Pancreas (tissue), 10 donors: ENCODE measurements around the gene PSME4. TPM values are rescaled to one million over a fixed set of nuclear protein-coding genes. Genes with fewer than 3 reads are reported as not detected.

Source experiments
- ATAC-seq, 4 donors: fragments of 200-7000 bp; cut with Tn5 transposase; one replicate each; pipeline versions ENCODE4 v1.8.0 to v1.9.1; 2020; ENCODE audit warnings: mild to moderate bottlenecking in 4 of 4, moderate library complexity in 4 of 4
- DNase-seq, 6 donors: peaks; one replicate each; pipeline ENCODE4 v3.0.0-alpha.2; 2020
- FAIRE-seq: peaks from 2 replicates; lab custom pipeline; 2012; peaks lifted over from hg19 to GRCh38; lab: Jason Lieb, UNC
- H3K27ac ChIP-seq, 4 donors: fragments of 200-600 bp; sonication (generic); 1 replicate in 3 of 4; 2 replicates in 1 of 4; pipeline versions ENCODE4 v1.5.0 to v1.8.0; 2020
- H3K27me3 ChIP-seq, 4 donors: fragments of 200-600 bp; one replicate each; pipeline ENCODE4 v1.8.0; 2021
- H3K36me3 ChIP-seq, 3 donors: fragments of 200-600 bp; sonication (generic) in 1 of 3; one replicate each; pipeline versions ENCODE4 v1.5.0 to v1.8.0; 2020 to 2021
- H3K4me1 ChIP-seq, 3 donors: fragments of 200-600 bp; one replicate each; pipeline ENCODE4 v1.8.0; 2021
- H3K4me3 ChIP-seq, 4 donors: fragments of 200-600 bp; sonication (generic) in 2 of 4; one replicate each; pipeline versions ENCODE4 v1.5.0 to v1.8.0; 2020 to 2021
- H3K9me3 ChIP-seq, 4 donors: fragments of 200-600 bp; one replicate each; pipeline ENCODE4 v1.8.0; 2021
- WGBS, 2 donors: extraction: QIAGEN DNeasy Blood & Tissue Kit; methylation state at CpG; one replicate each; pipeline ENCODE4 v1.1.7; 2013; 5-methylcytosine and 5-hydroxymethylcytosine counted together
- intact Hi-C, 3 donors: fragments of 100-400 bp; cut with DNase I; formaldehyde crosslinking; loops; one replicate each; pipeline versions ENCODE4 v1.11.1 to v1.14.2; 2022
- polyA plus RNA-seq, 2 donors: library from polyadenylated mRNA; stranded (reverse); fragments of 200-250 nt; gene quantifications; one replicate each; pipeline ENCODE4 v1.2.3, GENCODE V29; 2013
- total RNA-seq, 6 donors: library from RNA; stranded (reverse); fragmentation: NEBNext Ultra II Directional in 4 of 6; extraction: Animal tissue kit (Norgen Biotek cat#: 25700) in 4 of 6; gene quantifications; one replicate each; pipeline versions ENCODE4 v1.2.1 to v1.2.4, GENCODE V29; 2021 to 2023
- TF ChIP-seq, protein P1 (sequence below), 4 donors: fragments of 200-600 bp; sonication (generic) in 3 of 4; IDR thresholded peaks; one replicate each; pipeline versions ENCODE4 v1.5.0 to v1.8.0; 2021; ENCODE audit warnings: antibody characterized with exemption in 4 of 4
- donor health status: healthy with polysubstance abuse.
- donor health status: DM: no; HTN: no; CAD: no; lungs with moderate emphysema.
- donor health status: DM: no; HTN: no; CAD: no.
- donor health status: control.
- donor health status: control.
- donor health status: Bipolar disorder and iron deficiency.
- donor health status: DM: yes; HTN: yes; CAD: no.
- donor health status: DM: no; HTN: no; CAD: no.
- donor health status: DM: no; HTN: no; CAD: no.
- donor health status: DM: yes; HTN: yes; CAD: no.

PSME4 gene
- total and polyA plus RNA-seq, 8 donors = 13.8 to 27.7 (median 17.8) TPM

DNA sequence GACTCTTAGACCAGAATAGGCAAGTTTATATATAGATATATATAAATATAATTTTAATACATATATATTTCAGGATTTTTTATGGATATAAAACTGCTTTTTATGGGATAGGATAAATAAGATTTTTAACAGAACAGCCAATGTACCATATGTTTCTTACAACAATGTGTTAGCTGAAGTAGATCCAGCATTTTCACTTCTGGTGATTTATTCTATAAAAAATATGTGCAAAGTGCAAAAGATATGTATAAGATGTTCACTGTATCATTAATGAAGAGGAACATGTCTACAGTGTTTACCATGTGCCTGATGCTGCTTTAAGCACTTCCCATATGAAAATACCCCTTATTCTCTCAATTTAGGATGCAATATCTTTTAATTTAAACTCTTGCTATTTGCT is 88.8 kb downstream of the PSME4 start:
- H3K9me3 ChIP-seq = no peaks in the 10 kb centered on the region
- FAIRE-seq = no peak
- H3K27me3 ChIP-seq = no peaks in the 10 kb centered on the region
- H3K27ac ChIP-seq = no peak overlapping the region
- TF ChIP-seq, protein P1, sequence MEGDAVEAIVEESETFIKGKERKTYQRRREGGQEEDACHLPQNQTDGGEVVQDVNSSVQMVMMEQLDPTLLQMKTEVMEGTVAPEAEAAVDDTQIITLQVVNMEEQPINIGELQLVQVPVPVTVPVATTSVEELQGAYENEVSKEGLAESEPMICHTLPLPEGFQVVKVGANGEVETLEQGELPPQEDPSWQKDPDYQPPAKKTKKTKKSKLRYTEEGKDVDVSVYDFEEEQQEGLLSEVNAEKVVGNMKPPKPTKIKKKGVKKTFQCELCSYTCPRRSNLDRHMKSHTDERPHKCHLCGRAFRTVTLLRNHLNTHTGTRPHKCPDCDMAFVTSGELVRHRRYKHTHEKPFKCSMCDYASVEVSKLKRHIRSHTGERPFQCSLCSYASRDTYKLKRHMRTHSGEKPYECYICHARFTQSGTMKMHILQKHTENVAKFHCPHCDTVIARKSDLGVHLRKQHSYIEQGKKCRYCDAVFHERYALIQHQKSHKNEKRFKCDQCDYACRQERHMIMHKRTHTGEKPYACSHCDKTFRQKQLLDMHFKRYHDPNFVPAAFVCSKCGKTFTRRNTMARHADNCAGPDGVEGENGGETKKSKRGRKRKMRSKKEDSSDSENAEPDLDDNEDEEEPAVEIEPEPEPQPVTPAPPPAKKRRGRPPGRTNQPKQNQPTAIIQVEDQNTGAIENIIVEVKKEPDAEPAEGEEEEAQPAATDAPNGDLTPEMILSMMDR (IDR thresholded peaks at IDR 0.05) = no peak
- intact Hi-C loops = no loop called here
- H3K4me3 ChIP-seq = no peak overlapping the region
- DNase-seq = no peak
- H3K4me1 ChIP-seq = no peaks in the 10 kb centered on the region
- peaks cover 8 to 40% (median 10%) of the 10 kb centered on the region in 3 donors for H3K36me3 ChIP-seq
- no peak for ATAC-seq

DNA sequence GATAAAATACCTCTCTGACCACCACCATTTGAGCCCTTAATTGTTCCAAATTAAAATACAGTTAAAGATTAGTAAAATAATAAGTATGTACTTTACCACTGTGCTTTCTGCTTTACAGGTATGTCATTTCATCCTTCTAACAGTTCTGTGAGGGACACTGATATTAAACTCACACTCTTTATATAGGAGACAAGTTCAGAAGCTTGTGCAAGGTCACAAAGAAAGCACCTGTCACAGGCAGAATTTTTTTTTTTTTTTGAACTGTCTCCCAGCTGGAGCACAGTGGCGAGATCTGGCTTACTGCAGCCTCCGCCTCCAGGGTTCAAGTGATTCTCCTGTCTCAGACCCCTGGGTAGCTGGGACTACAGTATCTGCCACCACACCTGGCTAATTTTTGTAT is 89.4 kb downstream of the PSME4 start:
- no peak for FAIRE-seq
- Histone ChIP-seq H3K27me3 (no peaks in the 10 kb centered on the region), H3K36me3 (peaks cover 8 to 36% (median 10%) of the 10 kb centered on the region in 3 donors), H3K27ac (no peak overlapping the region), H3K4me1 (no peaks in the 10 kb centered on the region), H3K9me3 (no peaks in the 10 kb centered on the region), H3K4me3 (no peak overlapping the region)
- TF ChIP-seq, protein P1 (IDR thresholded peaks at IDR 0.05) = no peak
- DNase-seq = no peak
- 88 to 97% methylated on average over 2 of the region's 2 CpGs for WGBS, 2 donors
- intact Hi-C loops = no loop called here
- no peak for ATAC-seq

DNA sequence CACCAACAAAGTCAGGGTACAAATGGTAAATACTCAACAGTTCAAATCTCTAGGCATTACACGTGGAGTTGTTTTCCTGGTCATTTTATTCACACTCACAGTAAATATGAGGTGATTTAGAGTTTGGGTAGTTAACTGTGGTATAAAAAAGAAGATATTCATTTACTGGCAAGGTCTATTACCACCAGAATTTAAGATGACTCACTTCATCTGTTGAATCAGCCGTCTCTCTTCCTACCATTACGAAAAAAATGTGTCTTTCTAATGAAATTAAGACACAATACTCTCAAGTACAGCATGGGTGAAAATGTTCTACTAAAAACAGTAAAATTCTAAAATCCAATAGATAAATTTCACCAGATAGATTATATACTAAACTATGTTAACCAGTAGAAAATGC is 90.0 kb downstream of the PSME4 start:
- DNase-seq = no peak
- Histone ChIP-seq H3K4me3 (no peak overlapping the region), H3K27me3 (no peaks in the 10 kb centered on the region), H3K4me1 (no peaks in the 10 kb centered on the region), H3K9me3 (no peaks in the 10 kb centered on the region), H3K36me3 (peaks cover 8 to 34% (median 10%) of the 10 kb centered on the region in 3 donors), H3K27ac (no peak overlapping the region)
- ATAC-seq = no peak
- TF ChIP-seq, protein P1 (IDR thresholded peaks at IDR 0.05) = no peak
- no peak for FAIRE-seq
- 91 to 92% methylated on average over 3 of the region's 3 CpGs for WGBS, 2 donors
- intact Hi-C loops = no loop called here

DNA sequence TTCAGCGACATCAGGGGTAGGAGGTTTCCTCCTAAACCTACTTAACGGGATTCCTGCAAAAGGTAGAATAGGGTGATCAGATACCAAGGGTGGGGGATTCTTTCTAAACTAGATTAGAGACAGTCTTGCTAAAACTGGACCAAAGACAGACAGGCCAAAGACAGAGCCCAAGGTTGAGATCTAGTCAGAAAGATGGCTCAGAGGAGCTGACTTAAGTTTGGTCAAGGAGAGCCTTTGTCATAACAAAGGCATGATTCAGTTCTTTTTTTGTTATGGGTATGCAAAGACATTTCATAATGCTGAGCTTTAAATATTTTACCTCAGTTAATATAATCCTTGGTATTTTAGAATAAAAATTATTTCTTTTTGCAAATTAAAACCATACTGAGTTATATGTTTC is 93.2 kb downstream of the PSME4 start:
- TF ChIP-seq, protein P1 (IDR thresholded peaks at IDR 0.05) = no peak
- no peaks in the 10 kb centered on the region for H3K9me3 ChIP-seq
- H3K4me3 ChIP-seq = no peak overlapping the region
- no peak for DNase-seq
- no peaks in the 10 kb centered on the region for H3K27me3 ChIP-seq
- no peak for ATAC-seq
- FAIRE-seq = no peak
- WGBS, 2 donors = 70 to 83% methylated on average over 2 of the region's 2 CpGs
- intact Hi-C loops = no loop called here
- no peaks in the 10 kb centered on the region for H3K4me1 ChIP-seq
- peaks cover 0 to 24% (median 4%) of the 10 kb centered on the region in 3 donors for H3K36me3 ChIP-seq
- H3K27ac ChIP-seq = no peak overlapping the region

DNA sequence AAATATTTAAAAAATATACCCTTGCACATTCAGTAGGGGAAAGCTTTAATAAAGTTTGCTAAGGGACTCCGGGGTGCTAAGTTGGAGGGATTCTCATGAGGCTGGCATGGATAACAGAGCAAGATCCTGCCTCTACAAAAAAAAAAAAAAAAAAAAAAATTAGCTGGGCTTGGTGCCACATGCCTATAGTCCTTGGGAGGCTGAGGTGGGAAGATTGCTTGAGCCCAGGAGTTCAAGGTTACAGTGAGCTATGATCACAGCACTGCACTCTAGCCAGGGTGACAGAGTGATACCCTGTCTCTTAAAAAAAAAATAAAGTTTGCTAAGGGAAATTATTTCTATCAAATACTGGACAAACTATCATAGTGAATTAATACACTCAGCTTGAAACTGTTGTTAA is 93.7 kb downstream of the PSME4 start:
- intact Hi-C loops = no loop called here
- no peaks in the 10 kb centered on the region for H3K27me3 ChIP-seq
- no peak overlapping the region for H3K4me3 ChIP-seq
- ATAC-seq (peak in 1 of 4 donors; percentile 14), DNase-seq (no peak), FAIRE-seq (no peak)
- H3K36me3 ChIP-seq = peaks cover 0 to 24% (median 4%) of the 10 kb centered on the region in 3 donors
- H3K27ac ChIP-seq = no peak overlapping the region
- H3K9me3 ChIP-seq = no peaks in the 10 kb centered on the region
- 36 to 42% methylated on average over 1 of the region's 1 CpG for WGBS, 2 donors
- no peaks in the 10 kb centered on the region for H3K4me1 ChIP-seq
- TF ChIP-seq, protein P1 (IDR thresholded peaks at IDR 0.05) = no peak
